HG03280 (cell line): Measurements from ENCODE around the gene MTMR1.
A peak's percentile ranks its signal among the peaks of the same experiment; 100 is the strongest.

Source experiments
- ATAC-seq: cut with Tn5 transposase; IDR thresholded peaks from one replicate; pipeline ENCODE4 v1.9.1; 2021; ENCODE audit warnings: mild to moderate bottlenecking, moderate library complexity; ENCODE audit not compliant: unreplicated experiment

MTMR1 gene

DNA sequence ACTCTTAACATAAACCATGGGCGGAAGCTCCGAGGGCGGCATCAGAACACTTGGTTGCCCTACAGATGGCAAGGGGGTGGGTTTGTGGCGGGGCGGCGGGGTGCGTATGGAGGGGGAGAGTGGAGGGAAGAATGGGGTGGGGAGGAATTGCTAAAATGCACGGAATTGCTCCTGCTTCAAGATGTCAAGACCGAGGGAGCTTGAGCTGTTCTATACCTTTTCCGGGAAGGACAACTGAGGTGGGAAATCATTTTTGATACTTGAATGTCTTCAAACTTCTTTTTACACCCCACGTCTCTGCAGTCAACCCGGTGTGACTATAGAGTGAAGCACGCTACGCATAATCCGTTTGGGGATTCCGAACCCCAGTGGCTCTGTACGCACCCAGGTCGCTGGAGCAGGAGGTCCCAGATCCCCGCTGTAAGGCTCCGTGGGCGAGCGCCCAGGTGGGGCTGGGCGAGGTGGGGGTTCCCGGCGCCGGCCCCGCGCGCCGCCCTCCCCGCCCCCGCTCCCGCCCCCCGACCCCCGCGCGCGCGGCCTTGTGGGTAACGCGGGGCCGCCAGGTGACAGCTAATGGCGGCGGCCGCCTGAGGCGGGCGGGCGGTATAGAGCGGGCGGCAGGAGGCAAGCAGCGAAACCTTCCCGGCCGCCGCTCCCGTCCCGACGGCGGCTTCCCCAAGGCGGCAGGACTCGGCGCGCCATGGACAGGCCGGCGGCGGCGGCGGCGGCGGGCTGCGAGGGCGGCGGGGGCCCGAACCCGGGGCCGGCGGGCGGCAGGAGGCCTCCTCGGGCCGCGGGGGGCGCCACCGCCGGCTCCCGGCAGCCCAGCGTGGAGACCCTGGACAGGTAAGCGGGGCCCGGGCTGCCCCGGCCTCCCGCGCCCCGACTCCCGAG, at the start of gene MTMR1:
Gene MTMR1, plus strand, starts transcription at position 566 of the 894 bp plus-strand sequence. Its CDS starts 135 bp downstream, at position 701.
- peak; percentile 49 for ATAC-seq

GRCh38 chrX:150643958-150644357, 49.2 kb upstream of the MTMR1 start:
- no peak for ATAC-seq

DNA sequence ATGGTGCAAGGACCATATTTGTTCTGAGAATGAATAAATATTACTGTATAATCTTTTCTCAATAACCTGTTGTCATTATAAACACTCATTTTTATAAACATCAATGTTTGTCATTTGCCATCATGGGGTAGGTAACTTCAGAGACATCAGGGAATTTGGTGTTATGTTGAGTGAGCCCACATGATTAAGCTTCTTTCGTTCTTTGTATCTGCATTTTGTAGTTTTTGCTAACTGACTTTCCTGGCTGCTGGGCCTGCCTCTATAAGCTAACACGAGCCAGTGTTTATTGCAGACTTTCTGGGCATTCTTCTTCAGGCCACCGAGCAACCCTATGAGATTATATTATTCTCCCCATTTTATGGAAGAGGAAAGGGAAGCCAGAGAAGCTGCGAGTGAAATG, 48.8 kb upstream of the MTMR1 start:
- ATAC-seq = no peak

- no peak for ATAC-seq
These were observed 45.9 kb upstream of the MTMR1 start for GRCh38 chrX:150647331-150647730.

DNA sequence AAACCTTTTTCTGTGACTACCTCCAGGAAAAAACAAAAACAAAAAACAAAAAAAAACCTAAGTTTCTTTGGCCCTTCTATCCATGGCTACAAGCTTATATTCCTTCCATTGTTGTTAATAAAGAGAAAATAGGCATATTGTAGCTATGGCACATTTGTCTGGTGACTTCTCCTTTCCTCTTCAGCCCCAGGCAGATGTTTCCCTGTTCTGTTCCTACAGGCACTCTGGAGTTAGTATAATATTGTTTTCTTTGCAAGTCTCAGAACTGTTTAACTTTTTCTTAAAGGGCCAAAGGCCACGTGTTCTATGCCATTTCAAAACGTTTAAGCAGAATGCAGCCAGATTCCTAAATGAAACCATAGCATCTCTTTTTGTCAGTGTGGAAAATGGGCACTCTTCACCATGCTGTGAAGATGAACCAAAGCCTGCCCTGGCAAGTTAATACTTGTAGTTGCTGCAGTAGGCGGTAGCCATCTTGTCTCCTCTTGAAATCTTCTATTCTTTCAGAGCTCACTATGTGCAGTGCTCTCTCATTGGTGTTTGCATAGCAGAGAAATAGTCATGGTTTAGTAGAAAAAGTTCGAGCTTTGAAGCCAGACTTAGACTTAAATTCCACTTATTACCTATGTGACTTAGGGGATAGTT, 44.8 kb upstream of the MTMR1 start:
- ATAC-seq = no peak

- no peak for ATAC-seq
These were observed 43.9 kb upstream of the MTMR1 start for GRCh38 chrX:150649096-150649870.

DNA sequence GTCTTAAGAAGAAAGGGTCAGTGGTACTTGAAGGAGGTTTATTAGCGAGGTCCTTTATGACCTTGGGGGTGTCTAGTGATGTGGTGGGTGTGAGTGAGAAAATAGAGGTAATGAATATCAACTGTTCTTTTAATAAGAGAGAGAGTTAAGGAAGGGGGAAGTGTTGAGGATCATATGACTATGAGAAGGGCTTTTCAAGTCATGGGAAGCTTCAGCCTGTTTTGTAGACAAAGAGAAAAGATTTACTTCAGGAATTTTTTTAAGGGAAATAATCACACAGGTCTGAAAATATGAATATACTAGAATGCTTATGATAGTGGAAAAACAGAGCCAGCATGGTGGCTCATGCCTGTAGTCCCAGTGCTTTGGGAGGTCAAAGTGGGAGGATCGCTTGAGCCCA, 41.3 kb upstream of the MTMR1 start:
- no peak for ATAC-seq

- no peak for ATAC-seq
These were observed 37.4 kb upstream of the MTMR1 start for GRCh38 chrX:150655788-150656187.

DNA sequence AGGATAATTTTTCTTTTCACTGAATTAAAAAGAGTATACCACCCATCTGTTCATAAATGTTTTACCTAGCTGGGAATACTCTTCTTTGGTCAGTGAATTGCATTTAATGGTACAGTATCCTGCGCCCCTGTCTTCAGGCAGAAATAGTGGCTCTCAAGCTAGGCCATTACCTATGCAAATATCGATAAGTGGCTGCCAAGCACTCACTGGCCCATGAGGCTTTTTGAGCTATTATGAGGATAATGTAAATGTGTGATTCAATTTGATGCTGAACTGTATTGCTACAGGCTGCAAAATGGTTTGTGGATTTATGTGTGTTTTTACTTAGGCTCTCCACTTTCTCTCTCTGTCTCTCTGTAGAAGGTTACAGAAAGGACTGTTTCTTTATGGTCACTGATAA, 30.1 kb upstream of the MTMR1 start:
- ATAC-seq = no peak

GRCh38 chrX:150664290-150664689, 28.9 kb upstream of the MTMR1 start:
- no peak for ATAC-seq

DNA sequence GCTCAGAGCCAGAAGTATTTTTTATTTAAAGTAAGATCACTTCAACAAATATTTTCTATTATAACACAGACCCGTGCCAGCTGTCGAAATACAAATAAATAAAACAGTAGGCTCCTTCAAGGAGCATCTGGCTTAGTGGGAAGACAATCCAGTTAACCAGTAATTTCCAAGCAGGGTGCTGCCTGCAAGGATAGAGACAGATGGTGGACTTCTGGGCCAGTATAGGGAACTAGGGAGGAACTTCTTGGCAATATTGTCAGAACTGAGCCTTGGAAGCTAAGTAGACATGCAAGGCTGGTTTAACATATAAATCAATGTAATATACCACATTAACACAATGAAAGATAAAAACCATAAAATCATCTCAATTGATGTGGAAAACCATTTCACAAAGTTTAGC, 17.0 kb upstream of the MTMR1 start:
- ATAC-seq = no peak

GRCh38 chrX:150680974-150681373, 12.2 kb upstream of the MTMR1 start:
- ATAC-seq = no peak

DNA sequence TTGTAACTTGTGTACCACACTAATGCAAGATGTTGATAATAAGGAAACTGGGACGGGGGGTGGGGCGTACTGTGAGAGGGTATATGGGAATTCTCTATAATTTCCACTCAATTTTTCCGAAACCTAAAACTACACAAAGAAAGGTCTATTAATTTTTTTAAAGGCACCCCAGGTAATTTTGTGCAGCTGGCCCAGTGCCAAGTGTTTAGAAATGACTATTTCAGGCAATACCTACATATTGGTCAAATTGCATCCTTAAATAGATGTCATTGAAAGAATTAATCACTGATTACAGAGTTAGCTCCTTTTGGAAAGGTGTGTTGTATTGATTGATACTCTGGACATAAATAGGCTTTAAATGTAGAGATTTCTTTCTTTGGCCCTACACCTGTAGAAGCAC, 10.1 kb upstream of the MTMR1 start:
- ATAC-seq = no peak

- ATAC-seq = no peak
These were observed 9.6 kb upstream of the MTMR1 start for GRCh38 chrX:150683536-150684146.

- no peak for ATAC-seq
These were observed 4.2 kb upstream of the MTMR1 start for GRCh38 chrX:150688911-150689451.

DNA sequence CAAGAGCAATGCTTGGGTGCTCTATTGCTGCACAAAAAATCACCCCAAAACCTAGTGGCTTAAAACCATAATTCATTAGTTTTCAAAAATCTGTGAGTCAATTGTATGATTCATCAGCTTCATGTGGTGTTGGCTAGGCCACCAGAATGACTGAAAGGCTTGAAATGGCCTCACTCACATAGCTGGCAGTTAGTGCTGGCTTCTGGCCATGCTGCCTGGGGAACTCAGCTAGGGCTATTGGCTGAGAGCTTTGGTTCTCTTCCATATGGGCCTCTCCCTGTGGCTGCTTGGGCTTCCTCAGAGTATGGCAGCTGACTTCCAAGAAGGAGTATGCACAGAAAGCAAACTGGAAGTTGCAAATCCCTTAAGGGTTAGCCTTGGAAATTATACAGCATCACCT, 3.1 kb upstream of the MTMR1 start:
- ATAC-seq = no peak

DNA sequence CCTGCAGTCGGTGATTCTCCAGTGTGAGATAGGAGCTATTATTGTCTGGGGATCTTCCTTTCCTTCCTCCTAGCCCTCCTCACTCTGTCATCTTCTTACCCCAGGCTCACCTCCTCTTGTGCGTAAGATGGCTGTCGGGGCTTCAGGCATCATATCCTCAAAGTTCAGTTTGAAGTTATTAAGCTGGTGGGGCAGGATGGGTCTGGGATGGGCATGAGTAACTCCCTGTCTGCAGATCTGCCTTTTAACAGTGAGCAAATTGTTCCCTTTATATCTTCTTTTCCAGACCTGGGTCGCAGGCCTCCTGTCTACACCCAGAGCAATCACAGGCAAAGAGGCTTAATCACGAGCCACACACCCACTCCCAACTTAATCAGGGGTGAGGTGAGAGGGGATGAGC, 900 bp upstream of the MTMR1 start:
- ATAC-seq = no peak

- peak; percentile 75 for ATAC-seq
These were observed 754 bp downstream of the MTMR1 start for GRCh38 chrX:150693725-150694574.

DNA sequence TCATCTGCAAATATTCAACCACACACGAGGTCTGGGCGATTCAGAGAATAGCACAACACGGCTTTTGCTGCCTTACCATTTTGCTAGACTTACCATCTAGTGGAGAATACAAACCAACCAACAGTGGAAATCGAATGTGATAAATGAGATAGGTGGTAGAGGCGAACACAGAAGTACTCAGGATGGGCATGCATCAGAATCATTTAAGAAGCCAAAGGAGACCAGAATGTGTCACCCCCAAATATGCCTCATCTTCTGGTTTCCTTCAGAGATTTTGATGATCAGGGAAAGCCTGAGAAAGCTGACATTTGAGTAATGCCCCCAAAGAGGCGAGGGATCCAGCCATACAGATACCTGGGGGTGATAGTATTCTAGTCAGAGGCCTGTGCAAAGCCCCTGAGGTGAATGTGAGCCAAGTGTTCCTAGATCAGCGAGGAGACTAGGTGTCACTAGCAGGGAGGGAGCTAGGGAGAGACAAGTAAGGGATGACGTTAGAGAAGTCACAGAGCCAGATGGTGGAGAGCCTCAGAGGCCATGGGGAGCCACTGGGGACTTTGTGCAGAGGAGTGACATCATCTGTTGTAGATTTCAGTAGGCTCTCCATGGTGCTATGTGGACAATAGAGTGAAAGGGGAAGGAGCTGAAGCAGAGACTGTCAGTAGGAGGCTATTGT, 1.7 kb downstream of the MTMR1 start:
- ATAC-seq = no peak
